SW480 (cell line): ENCODE results near the gene NPAS4.
"Not testable (repeated sequence)": the region's sequence is repeated elsewhere in the genome, so short reads cannot be mapped to it uniquely, and the experiment has no call there.

ENCODE experiments used
- DNase-seq: peaks from one replicate; pipeline ENCODE4 v3.0.0-alpha.2; 2016; ENCODE audit warnings: low spot score

NPAS4 gene

GRCh38 chr11:66420671-66421476 lies at the start of gene NPAS4:
NPAS4 (plus strand) TSS chr11:66421035; CDS start chr11:66421180, 145 bp downstream.
- no peak for DNase-seq

DNA sequence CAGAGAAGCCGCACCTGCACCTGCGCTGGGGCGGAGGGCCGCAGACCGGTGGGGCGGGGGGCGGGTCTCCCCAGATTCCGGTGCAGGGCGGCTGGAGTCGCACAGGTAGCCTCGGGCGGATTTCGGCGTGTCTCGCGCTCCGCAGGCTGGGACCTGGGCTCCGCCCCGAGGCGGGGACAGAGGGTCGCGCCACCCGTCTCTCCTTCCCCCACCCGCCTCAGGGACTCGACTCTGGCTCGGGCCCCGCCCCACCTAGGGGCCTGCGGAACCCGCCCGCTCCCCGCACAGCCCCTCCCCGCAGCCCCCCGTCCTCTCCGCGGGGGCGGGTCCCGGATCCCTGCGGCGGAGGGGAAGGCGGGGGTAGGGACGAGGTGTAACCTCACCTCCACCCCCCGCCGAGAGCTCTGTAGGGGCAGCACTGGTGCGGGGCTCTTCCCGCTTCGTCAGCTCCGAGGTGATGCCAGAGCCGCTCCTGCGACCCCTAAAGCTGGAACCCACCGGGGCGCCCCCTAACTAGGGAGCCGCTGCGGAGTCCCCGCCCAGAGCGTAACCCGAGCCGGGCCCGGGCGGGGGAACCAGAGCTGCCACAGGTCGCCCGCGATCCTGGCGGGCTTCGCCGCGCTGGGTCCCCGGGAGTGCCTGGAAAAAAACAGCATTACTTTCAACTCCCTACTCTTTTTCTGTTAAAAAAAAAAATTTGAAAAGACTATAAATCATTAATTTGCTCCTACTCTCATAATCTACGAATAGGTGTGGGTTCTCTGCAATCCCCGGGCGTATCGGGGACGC lies 49.0 kb upstream of the NPAS4 start, which contains the start of gene SLC29A2:
SLC29A2 (minus strand) TSS at position 134 of the 789 bp plus-strand sequence. CDS start 169 bp downstream, outside the sequence.
- DNase-seq, result peak; percentile 96

DNA sequence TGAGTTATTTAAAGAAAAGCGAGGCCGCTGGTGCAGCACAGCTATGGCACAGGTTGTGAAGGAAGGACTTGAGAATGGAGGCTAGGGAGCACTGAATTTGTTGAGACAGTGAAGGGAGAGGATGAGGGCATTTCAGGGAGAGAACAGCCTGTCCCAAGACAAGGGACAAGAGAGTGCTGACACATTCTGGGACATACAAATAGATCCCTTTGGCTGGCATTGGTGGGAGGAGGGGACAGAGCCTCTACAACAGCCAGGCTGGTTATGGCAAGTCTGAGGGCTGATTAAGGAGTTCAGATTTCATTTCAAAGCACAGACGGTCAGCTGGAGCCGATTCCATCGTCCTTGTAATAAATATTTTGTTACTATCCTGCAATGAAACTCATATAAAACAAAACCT lies 47.6 kb upstream of the NPAS4 start:
- DNase-seq, result no peak

DNA sequence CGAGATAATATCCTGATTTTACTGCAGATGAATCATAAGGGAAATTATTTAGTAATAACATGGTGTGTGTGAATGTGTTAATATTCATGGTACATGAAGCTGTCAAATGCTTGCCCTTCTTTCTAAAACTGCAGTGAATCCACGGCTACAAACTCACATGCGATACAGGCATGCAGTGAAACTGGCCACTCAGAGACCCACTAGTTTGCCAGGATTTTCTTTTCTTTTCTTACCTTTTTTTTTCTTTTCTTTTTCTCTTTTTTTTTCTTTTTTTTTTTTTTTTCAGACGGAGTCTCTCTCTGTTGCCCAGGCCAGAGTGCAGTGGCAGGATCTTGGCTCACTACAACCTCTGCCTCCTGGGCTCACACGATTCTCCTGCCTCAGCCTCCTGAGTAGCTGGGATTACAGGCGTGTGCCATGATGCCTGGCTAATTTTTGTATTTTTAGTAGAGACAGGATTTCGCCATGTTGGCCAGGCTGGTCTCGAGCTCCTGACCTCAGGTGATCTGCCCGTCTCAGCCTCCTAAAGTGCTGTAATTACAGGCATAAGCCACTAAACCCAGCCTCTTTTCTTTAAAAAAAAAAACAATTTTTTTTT lies 47.0 kb upstream of the NPAS4 start:
- DNase-seq, result not testable (repeated sequence)

- not testable (repeated sequence) for DNase-seq
Measured at GRCh38 chr11:66380264-66380663, 40.6 kb upstream of the NPAS4 start.

GRCh38 chr11:66384316-66384715 lies 36.5 kb upstream of the NPAS4 start:
- not testable (repeated sequence) for DNase-seq

DNA sequence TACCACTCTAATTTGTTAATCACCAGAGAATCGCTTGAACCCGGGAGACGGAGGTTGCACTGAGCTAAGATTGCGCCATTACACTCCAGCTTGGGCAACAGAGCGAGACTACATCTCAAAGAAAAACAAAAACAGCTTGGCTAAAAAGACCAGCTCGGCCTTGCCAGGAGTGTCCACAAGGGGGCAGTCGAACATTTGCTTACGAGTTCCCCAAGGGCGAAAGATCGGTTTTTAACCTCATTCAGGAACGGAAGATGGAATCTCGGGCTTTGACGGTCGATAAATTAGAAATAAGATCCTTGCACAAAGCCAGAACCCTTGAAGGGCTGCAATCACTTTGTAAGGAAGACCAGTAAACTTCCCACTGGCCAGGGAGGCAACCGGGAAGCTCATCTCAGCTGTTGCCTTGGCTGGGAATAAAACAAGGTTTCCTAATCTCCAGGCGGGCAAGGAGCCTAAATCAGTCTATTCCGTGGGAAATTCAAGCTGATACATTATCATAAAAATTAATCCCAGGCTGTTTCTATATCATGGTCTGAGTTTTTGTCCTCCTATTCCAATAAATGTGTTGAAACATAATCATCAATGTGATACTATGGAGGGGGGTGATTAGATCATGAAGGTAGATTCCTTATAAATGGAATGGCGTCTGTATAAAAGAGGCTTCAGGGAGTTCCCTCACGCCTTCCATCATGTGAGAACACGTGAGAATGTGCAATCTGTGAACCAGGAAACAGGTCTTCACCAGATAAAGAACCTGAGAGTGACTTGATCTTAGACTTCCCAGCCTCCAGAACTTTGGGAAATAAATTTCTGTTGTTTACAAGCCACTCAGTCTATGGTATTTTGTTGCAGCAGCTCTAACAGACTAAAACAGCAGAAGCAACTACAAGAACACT lies 34.4 kb upstream of the NPAS4 start:
- peak; percentile 73 for DNase-seq

- DNase-seq, result peak; percentile 78
Measured at GRCh38 chr11:66388780-66389386, 32.0 kb upstream of the NPAS4 start.

DNA sequence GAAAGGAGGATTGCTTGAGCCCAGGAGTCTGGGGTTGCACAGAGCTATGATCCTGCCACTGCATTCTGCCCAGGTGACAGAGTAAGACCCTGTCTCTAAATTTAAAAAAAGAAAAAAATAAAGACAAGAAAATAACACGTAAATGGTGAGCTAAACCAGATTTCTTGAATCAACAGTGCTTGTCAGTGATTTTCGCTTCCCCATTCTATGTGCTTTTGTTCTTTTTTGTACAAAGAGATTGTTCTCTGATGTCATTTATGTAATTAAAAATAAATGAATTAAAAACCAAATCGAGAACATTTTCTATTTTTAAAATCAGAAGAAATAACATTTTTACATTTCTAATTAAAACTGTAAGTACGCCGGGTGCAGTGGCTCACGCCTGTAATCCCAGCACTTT lies 29.5 kb upstream of the NPAS4 start:
- no peak for DNase-seq

DNA sequence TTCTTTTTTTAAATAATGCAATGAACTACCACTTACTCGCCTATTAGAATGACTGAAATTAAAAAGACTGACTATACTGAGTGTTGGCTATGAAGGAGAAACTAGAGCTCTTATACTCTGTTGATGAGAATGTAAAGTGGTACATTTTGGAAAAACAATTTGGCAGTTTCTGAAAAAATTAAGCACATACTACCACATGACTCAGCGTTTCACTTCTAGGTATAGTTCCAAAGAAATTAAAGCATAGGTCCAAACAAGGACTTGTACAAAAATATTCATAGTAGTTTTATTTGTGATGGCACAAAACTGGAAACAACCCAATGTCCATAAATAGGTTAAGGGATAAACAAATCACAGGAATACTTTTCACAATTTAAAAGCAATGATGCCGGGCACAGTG lies 26.9 kb upstream of the NPAS4 start:
- no peak for DNase-seq

DNA sequence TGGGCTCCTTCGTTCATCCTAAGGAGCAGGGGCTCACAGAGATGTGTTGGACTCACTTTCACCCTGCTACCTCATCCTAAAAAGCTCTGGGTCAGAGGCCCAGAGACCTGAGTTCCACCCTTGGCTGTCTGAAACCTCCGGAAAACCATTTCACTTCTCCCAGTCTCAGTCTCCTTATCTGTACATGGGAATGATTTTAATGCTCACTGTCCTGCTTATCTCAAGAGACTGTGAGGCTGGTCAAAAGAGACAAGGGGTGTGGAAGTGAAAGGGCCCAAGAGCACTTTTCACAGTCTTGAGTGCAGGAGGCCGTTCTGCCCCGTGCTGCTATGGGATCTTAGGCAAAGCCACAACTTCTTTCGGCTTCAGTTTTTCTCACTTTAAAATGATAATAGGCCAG lies 13.2 kb upstream of the NPAS4 start:
- no peak for DNase-seq

- DNase-seq, result peak; percentile 71
Measured at GRCh38 chr11:66408488-66409214, 12.2 kb upstream of the NPAS4 start.

DNA sequence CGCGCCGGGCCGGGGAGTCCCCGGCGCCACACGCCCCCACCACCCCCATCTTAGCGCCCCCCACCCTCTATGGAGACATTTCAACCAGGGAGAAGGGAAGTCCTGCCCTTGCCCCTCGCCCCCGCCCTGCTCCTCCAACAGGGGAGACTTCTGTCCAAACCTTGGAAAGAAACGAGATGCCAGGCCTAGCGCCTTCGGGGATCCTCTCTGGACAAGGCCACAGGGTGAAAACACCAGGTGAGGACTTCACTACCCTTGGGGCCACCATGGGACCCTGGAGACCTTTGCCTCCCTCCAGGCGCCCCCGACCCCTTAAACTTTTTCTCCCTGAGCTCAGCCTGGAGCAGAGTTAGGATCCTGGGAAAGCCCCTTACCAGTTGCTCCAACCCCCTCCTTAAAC lies 11.6 kb upstream of the NPAS4 start:
- DNase-seq, result no peak

DNA sequence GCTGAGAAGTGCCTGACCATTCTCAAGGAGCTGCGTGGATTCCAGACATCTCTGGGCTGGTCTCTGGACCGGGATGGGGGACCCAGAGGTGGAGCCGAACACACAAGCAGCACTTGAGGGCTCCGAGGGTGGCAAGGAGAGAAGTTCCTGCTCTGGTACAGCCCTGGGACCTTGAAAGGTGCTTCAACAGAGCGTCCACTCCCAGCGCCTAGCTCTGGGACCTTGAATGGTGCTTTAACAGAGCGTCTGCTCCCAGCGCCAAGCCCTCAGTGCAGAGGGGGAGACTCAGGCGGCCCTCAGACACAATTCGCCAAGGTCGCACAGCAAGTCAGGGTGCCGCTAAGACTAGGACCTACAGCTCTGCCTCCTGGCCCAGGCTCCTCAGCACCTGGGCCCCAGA lies 10.6 kb upstream of the NPAS4 start:
- DNase-seq, result no peak

- DNase-seq, result no peak
Measured at GRCh38 chr11:66411323-66411722, 9.5 kb upstream of the NPAS4 start.

DNA sequence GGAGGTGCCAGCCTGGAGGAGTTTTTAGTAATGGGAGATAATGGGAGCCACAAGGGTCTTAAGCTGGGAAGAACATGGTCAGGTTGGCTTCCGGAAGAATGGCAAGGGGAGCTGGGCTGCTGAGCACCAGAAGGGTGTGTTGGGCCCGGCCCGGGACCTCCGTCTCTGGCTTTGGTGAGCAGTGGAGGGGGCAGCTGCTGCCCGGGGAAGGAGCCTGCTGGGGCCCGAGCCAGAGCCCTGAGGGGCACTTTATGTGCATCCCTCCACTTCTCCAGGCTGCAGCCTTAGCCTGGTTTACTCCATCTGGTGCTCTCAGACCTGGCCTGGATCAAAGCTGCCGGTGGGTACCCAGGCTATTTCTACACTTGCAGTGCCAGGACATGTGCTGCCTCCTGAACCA lies 8.7 kb upstream of the NPAS4 start:
- DNase-seq, result no peak

GRCh38 chr11:66413167-66413566 lies 7.7 kb upstream of the NPAS4 start:
- no peak for DNase-seq

DNA sequence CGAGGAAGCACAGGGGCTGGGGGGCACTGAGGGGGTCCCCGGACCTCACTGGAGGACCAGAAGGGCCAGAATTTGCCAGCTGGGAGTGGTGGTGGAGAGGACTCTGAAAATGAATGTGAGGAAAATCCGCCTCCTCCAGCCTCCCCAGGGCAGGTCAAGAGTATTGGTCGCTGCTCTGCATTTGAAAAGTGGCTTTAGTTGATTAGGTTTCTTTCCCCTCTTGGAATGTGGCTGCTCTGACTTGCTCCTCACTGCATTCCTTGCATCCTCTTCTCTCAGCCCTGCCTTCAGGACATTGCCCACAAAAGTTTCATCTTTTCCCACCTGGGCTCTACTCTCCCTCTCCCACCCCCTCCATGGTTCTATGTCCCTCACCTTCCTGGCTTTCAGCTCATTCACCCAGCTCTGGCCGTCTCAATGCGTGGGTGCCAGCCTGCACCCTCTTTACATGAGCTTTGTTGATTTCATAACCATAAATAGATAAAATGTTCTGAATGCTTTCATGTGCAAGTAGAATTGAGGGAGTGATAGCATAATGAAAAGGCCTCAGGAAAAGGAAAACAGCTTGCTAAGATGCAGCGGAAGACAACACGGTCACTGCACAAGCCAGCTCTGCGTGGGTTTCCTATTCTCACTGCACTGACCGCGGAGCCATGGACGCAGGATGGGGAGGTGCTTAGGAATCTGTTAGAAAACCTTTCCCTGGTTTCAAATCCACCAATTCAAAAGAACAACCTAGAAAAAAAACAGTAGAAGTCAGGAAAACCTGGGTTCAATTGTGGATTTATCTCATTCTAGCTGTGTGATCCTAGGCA lies 6.5 kb upstream of the NPAS4 start:
- no peak for DNase-seq

DNA sequence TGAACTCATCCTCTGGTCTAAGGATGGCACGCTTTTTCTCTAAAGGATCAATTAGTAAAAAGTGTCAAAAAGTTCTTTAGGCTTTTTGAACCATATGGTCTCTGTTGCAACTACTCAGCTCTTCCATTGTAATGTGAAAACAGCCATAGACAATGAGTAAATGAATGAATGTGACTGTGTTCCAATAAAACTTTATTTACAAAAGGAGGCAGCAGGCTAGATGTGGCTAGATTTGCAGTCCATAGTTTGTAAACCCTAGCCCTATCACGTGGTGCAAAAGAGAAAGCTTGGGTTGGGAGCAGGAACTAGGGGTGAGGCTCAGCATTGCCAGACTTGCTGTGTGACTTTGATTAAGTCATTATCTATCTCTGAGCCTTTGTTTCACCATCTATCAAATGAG lies 5.4 kb upstream of the NPAS4 start:
- no peak for DNase-seq

DNA sequence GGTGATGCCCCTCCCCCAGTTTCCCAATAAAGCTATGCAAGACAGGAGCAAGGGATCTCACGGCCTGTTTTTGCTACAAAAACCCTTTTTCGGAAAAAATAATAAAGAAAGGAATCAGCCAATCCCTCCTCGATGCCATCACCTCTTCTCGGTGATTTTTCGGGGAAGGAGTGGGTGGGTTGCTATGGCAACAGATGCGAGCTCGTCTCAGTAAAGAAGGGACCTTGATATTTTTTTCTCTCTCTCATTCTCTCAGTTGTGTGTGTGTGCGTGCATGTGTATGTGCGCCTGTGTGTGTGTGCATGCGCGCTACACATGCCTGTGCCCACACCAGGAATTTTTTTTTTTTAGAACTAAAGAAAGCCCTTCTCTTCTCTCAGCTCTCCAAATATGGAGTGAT lies 3.8 kb upstream of the NPAS4 start:
- no peak for DNase-seq
